HepG2 (cell line): ENCODE measurements around the gene CCDC91. TPM values are rescaled to one million over a fixed set of nuclear protein-coding genes. Genes with fewer than 3 reads are reported as not detected.

Experiments used
- ATAC-seq: fragments of 200-7000 bp; cut with Tn5 transposase; 3 replicates; pipeline ENCODE4 v1.9.1; 2020; ENCODE audit warnings: mild to moderate bottlenecking, moderate library complexity
- BruUV-seq: library from RNA; stranded (reverse); fragments of 400-500 nt; replicated peaks from 2 replicates; lab custom pipeline; 2021; lab: Mats Ljungman, UMichigan
- CTCF ChIA-PET: fragments of 300-600 bp; formaldehyde crosslinking; extraction: SDS; loops from one replicate; lab custom pipeline; 2021; ENCODE audit warnings: low total read pairs, inconsistent platforms, low intra/inter-chr PET ratio; lab: Yijun Ruan, JAX
- POLR2A ChIA-PET: fragments of 350-600 bp; sonication (Branson Sonifier 250); formaldehyde crosslinking; loops from one replicate; lab custom pipeline; 2020; ENCODE audit warnings: antibody characterized with exemption, inconsistent platforms; lab: Yijun Ruan, JAX
- DNase-seq: peaks from one replicate; pipeline ENCODE4 v3.0.0-alpha.2; 2015; ENCODE audit warnings: low spot score
- FAIRE-seq: peaks from 3 replicates; lab custom pipeline; 2011; peaks lifted over from hg19 to GRCh38; lab: Jason Lieb, UNC
- H2AFZ ChIP-seq: one replicate; pipeline ENCODE4 v1.6.1; 2011; ENCODE audit warnings: low read length, inconsistent platforms
- H3K27ac ChIP-seq: fragments of 300-600 bp; 3 replicates; pipeline ENCODE4 v1.8.0; 2011; ENCODE audit warnings: mixed run types, mild to moderate bottlenecking, mixed read lengths, low read length, inconsistent platforms; ENCODE audit not compliant: insufficient read depth; ENCODE audit errors: extremely low read length
- H3K27me3 ChIP-seq, 2 experiments: fragments of 200-600 bp in 1 of 2; 2 replicates in 1 of 2; 3 replicates in 1 of 2; pipeline versions ENCODE4 v1.6.0 to v1.8.0; 2011; ENCODE audit warnings: low read length in 2 of 2, mild to moderate bottlenecking in 2 of 2, moderate library complexity in 2 of 2, inconsistent platforms in 1 of 2; ENCODE audit not compliant: insufficient read depth in 2 of 2, control insufficient read depth in 1 of 2
- H3K36me3 ChIP-seq, 2 experiments: fragments of 200-600 bp in 1 of 2; replicated peaks in 1 of 2; 2 replicates in 1 of 2; 3 replicates in 1 of 2; pipeline versions ENCODE4 v1.5.1 to v1.8.0; 2011; ENCODE audit warnings: low read length in 2 of 2, inconsistent platforms in 1 of 2; ENCODE audit not compliant: insufficient read depth in 2 of 2, control insufficient read depth in 1 of 2
- H3K4me1 ChIP-seq: 2 replicates; pipeline ENCODE4 v1.5.1; 2012; ENCODE audit warnings: low read length, inconsistent platforms; ENCODE audit not compliant: insufficient read depth
- H3K4me2 ChIP-seq: 2 replicates; pipeline ENCODE4 v1.6.0; 2011; ENCODE audit warnings: low read depth, low read length, inconsistent platforms
- H3K4me3 ChIP-seq, 3 experiments: fragments of 200-600 bp in 1 of 3; sonication (generic), shearing (Covaris generic) in 1 of 3; replicated peaks in 1 of 3; 2 replicates each; pipeline ENCODE4 v1.5.1; 2011 to 2016; ENCODE audit warnings: low read length in 3 of 3, inconsistent platforms in 2 of 3, low read depth in 2 of 3, mild to moderate bottlenecking in 2 of 3, control low read depth in 1 of 3, mixed read lengths in 1 of 3; ENCODE audit not compliant: insufficient read depth in 1 of 3
- H3K79me2 ChIP-seq: one replicate; pipeline ENCODE4 v1.6.1; 2011; ENCODE audit warnings: low read length, inconsistent platforms; ENCODE audit not compliant: insufficient read depth
- H3K9ac ChIP-seq: 2 replicates; pipeline ENCODE4 v1.6.0; 2011; ENCODE audit warnings: mild to moderate bottlenecking, low read depth, low read length, inconsistent platforms; ENCODE audit not compliant: insufficient read depth
- H3K9me3 ChIP-seq: 2 replicates; pipeline ENCODE4 v1.5.1; 2012; ENCODE audit warnings: mild to moderate bottlenecking, low read length
- H4K20me1 ChIP-seq: 2 replicates; pipeline ENCODE4 v1.6.0; 2011; ENCODE audit warnings: inconsistent platforms, mild to moderate bottlenecking, low read length, moderate library complexity; ENCODE audit not compliant: insufficient read depth
- GFI1 ChIP-seq: sonication (generic); formaldehyde crosslinking; IDR thresholded peaks from 2 replicates; pipeline ENCODE4 v1.5.0; 2020; ENCODE audit warnings: missing genetic modification reagents, mild to moderate bottlenecking, borderline replicate concordance
- HMGA1 ChIP-seq: sonication (generic); formaldehyde crosslinking; conservative IDR thresholded peaks from 2 replicates; pipeline ENCODE4 v1.4.0; 2020; ENCODE audit warnings: missing genetic modification reagents
- POLR2G ChIP-seq: fragments of 200-400 bp; formaldehyde crosslinking; IDR thresholded peaks from 2 replicates; pipeline ENCODE4 v1.6.1; 2018; ENCODE audit warnings: mild to moderate bottlenecking, low read depth, low read length, moderate library complexity
- ZNF317 ChIP-seq: sonication (generic); formaldehyde crosslinking; IDR thresholded peaks from 2 replicates; pipeline ENCODE4 v1.5.0; 2020; ENCODE audit warnings: mild to moderate bottlenecking, missing genetic modification reagents
- ZNF329 ChIP-seq: sonication (generic); formaldehyde crosslinking; IDR thresholded peaks from 2 replicates; pipeline ENCODE4 v1.9.0; 2021; ENCODE audit warnings: low read depth, mild to moderate bottlenecking, missing genetic modification reagents
- ZNF629 ChIP-seq: sonication (generic); formaldehyde crosslinking; conservative IDR thresholded peaks from 2 replicates; pipeline ENCODE4 v1.5.0; 2020; ENCODE audit warnings: missing genetic modification reagents
- ZSCAN22 ChIP-seq: sonication (generic); formaldehyde crosslinking; IDR thresholded peaks from 2 replicates; pipeline ENCODE4 v1.4.0; 2020; ENCODE audit warnings: mild to moderate bottlenecking, missing genetic modification reagents
- WGBS: methylation state at CpG from one replicate; pipeline ENCODE4 v1.1.6; 2017; ENCODE audit warnings: low lambda C conversion rate; 5-methylcytosine and 5-hydroxymethylcytosine counted together
- in situ Hi-C: cut with HindIII; loops from 2 replicates; pipeline ENCODE4 v1.10.0; 2017; ENCODE audit warnings: low pct_unique_long_range_greater_than_20kb; ENCODE audit not compliant: extremely low pct_ligation_motif_present
- intact Hi-C: fragments of 100-400 bp; cut with micrococcal nuclease; formaldehyde crosslinking; loops from one replicate; pipeline ENCODE4 v1.10.0; 2022; ENCODE audit not compliant: unreplicated experiment
- polyA plus RNA-seq, 8 experiments: library from polyadenylated mRNA; depleted of rRNA in 3 of 8; stranded (reverse) in 7 of 8; unstranded in 1 of 8; fragments of >200 nt; fragmentation: Illumina TruSeq in 4 of 8; extraction: Trizol in 4 of 8; gene quantifications; 2 replicates each; pipeline versions ENCODE4 v1.2.1 to v1.2.3, GENCODE V29; 2011 to 2016; ENCODE audit warnings: low read depth in 4 of 8, missing spikeins in 1 of 8, mixed read lengths in 1 of 8; ENCODE audit not compliant: insufficient read depth in 1 of 8
- total RNA-seq, 5 experiments: library from RNA; depleted of rRNA; stranded (reverse); fragments of >200 nt; fragmentation: Illumina TruSeq; extraction: Trizol; gene quantifications; 2 replicates each; pipeline ENCODE4 v1.2.3, GENCODE V29; 2016; ENCODE audit warnings: low read depth in 1 of 5
- TF ChIP-seq, protein P1 (sequence below), 2 experiments: fragments of 450-650 bp in 1 of 2; sonication (generic) in 1 of 2; formaldehyde crosslinking in 1 of 2; IDR thresholded peaks; 2 replicates each; pipeline versions ENCODE4 v1.6.1 to v1.8.0; 2016 to 2022; ENCODE audit warnings: antibody characterized with exemption in 1 of 2, mild to moderate bottlenecking in 1 of 2, missing genetic modification reagents in 1 of 2
- TF ChIP-seq, protein P2 (sequence below): sonication (generic); formaldehyde crosslinking; IDR thresholded peaks from 2 replicates; pipeline ENCODE4 v1.4.0; 2020; ENCODE audit warnings: missing genetic modification reagents

The CCDC91 gene
- total and polyA plus RNA-seq, 2 of the 13 experiments (the other 11 are each of a cell fraction or from before 2014, with no cell fraction given): 9.8 to 15.8 TPM

DNA sequence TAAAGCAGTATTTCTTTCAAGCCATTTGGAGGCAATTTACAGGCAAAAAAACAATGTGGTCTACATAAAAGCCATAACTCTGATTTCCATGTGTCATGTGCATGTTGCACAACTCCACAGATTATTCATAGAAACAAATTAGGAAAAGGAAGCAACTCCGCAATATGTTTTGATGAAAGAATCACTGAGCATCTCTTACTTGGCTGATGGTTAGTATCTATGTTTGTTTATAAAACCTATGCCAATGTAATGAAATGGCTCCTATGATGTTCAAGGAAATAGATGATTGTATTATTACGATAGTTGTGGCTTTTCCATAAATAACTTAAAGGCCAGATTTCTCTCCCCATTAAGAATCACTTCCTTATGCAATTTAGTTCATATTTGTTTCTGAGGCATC is 373.7 kb downstream of the CCDC91 start (continued):
- TF ChIP-seq, protein P1, sequence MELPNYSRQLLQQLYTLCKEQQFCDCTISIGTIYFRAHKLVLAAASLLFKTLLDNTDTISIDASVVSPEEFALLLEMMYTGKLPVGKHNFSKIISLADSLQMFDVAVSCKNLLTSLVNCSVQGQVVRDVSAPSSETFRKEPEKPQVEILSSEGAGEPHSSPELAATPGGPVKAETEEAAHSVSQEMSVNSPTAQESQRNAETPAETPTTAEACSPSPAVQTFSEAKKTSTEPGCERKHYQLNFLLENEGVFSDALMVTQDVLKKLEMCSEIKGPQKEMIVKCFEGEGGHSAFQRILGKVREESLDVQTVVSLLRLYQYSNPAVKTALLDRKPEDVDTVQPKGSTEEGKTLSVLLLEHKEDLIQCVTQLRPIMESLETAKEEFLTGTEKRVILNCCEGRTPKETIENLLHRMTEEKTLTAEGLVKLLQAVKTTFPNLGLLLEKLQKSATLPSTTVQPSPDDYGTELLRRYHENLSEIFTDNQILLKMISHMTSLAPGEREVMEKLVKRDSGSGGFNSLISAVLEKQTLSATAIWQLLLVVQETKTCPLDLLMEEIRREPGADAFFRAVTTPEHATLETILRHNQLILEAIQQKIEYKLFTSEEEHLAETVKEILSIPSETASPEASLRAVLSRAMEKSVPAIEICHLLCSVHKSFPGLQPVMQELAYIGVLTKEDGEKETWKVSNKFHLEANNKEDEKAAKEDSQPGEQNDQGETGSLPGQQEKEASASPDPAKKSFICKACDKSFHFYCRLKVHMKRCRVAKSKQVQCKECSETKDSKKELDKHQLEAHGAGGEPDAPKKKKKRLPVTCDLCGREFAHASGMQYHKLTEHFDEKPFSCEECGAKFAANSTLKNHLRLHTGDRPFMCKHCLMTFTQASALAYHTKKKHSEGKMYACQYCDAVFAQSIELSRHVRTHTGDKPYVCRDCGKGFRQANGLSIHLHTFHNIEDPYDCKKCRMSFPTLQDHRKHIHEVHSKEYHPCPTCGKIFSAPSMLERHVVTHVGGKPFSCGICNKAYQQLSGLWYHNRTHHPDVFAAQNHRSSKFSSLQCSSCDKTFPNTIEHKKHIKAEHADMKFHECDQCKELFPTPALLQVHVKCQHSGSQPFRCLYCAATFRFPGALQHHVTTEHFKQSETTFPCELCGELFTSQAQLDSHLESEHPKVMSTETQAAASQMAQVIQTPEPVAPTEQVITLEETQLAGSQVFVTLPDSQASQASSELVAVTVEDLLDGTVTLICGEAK (IDR thresholded peaks at IDR 0.05): no peak
- TF ChIP-seq, protein P1 (CRISPR knock-in tag; IDR thresholded peaks at IDR 0.05): no peak

DNA sequence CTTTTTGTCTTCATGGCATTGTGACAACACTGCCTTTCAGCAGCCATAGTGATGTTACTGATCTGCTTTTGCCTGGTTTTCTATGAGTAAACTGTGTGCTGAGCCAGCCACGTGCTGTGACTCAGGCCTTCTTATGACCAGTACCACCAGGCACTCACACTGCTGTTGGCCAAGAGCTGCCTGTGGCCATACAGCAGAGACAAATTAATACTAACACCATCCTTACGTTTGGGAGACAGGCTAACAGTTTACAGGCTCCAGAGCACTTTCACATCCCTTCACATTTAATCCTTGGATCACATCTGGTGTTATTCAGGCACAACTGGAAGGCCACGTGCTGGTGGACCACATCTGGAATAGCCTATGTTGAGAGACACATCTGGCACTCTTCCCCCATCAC is 377.9 kb downstream of the CCDC91 start:
- CTCF ChIA-PET: no interaction called here
- intact Hi-C loops (no loop called here), in situ Hi-C loops (no loop called here)
- Histone ChIP-seq H3K9ac (no peak overlapping the region), H2AFZ (no peak overlapping the region), H4K20me1 (no peaks in the 10 kb centered on the region), H3K4me1 (no peaks in the 10 kb centered on the region), H3K4me3 (no peak overlapping the region), H3K27ac (no peak overlapping the region), H3K36me3 (no peaks in the 10 kb centered on the region), H3K27me3 (no peaks in the 10 kb centered on the region), H3K79me2 (no peaks in the 10 kb centered on the region), H3K4me2 (no peak overlapping the region), H3K9me3 (no peaks in the 10 kb centered on the region)
- 5% methylated on average over 2 of the region's 3 CpGs for WGBS
- POLR2A ChIA-PET: no interaction called here
- no TSS peak for BruUV-seq
- no peak for FAIRE-seq
- TF ChIP-seq, protein P2, sequence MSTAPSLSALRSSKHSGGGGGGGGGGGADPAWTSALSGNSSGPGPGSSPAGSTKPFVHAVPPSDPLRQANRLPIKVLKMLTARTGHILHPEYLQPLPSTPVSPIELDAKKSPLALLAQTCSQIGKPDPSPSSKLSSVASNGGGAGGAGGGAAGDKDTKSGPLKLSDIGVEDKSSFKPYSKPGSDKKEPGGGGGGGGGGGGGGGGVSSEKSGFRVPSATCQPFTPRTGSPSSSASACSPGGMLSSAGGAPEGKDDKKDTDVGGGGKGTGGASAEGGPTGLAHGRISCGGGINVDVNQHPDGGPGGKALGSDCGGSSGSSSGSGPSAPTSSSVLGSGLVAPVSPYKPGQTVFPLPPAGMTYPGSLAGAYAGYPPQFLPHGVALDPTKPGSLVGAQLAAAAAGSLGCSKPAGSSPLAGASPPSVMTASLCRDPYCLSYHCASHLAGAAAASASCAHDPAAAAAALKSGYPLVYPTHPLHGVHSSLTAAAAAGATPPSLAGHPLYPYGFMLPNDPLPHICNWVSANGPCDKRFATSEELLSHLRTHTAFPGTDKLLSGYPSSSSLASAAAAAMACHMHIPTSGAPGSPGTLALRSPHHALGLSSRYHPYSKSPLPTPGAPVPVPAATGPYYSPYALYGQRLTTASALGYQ (CRISPR knock-in tag): no peak
- TF ChIP-seq GFI1 (CRISPR knock-in tag) (no peak), HMGA1 (CRISPR knock-in tag) (no peak), ZNF629 (CRISPR knock-in tag) (no peak), ZNF317 (CRISPR knock-in tag) (no peak), ZNF329 (CRISPR knock-in tag) (no peak), ZSCAN22 (no peak), POLR2G (no peak)
- ATAC-seq: peak; percentile 34; the same call in 2 of the 3 replicates
- no peak for DNase-seq
